ENCODE data around the gene GMCL2.

The GMCL2 gene

GRCh38 chr5:178136990-178137389 is 50.2 kb downstream of the GMCL2 start:
- no peak for DNase-seq

Data from fibroblast of skin of right biceps (primary cell).